ENCODE data around the gene CREG2.
A peak's percentile ranks its signal among the peaks of the same experiment; 100 is the strongest.
"Not testable (repeated sequence)": the region's sequence is repeated elsewhere in the genome, so short reads cannot be mapped to it uniquely, and the experiment has no call there.

Gene CREG2

DNA sequence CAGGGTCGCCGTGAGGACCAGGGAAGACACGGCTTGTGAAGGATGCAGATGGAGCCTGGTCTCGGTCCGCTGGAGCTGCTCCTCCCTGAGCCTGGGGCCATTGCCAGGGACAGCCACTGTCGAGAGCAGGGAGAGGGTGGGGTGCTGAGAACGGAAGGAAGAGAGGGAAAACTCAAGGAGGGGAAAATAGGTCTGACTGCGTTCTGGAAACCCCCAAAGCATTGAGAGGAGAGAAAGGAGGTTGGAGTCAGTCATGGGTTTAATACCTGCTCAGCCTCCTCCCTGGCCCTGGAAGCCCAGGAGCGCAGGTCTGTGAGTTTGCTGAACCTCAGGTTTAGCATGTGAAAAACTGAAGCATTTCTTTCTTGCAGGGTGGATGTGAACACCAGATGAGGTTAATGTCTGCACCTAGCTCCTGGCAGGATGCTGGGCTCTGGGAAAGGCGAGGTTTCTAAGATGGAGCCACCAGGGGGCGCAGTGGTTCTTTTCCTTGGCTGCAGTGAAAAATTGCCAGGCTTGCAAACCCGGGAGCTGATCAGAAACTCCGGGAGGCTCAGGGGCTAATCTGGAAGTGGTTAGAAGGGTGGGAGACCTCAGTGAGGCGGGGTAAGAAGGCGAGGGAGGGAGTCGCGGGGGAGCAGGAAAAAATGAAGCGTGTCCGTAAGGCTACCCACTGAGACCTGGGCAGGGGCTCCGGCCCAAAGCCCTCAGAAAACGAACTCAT, 45.2 kb downstream of the CREG2 start:
- peak; percentile 69 to 82 for DNase-seq (ENCODE audit: low read depth in 2 of 2)

GRCh38 chr2:101341421-101341820, 45.9 kb downstream of the CREG2 start:
- peak in 1 of 2 donors; percentile 36 for DNase-seq (ENCODE audit: low read depth in 2 of 2)

GRCh38 chr2:101340141-101340551, 47.2 kb downstream of the CREG2 start:
- no peak for DNase-seq (ENCODE audit: low read depth in 2 of 2)

DNA sequence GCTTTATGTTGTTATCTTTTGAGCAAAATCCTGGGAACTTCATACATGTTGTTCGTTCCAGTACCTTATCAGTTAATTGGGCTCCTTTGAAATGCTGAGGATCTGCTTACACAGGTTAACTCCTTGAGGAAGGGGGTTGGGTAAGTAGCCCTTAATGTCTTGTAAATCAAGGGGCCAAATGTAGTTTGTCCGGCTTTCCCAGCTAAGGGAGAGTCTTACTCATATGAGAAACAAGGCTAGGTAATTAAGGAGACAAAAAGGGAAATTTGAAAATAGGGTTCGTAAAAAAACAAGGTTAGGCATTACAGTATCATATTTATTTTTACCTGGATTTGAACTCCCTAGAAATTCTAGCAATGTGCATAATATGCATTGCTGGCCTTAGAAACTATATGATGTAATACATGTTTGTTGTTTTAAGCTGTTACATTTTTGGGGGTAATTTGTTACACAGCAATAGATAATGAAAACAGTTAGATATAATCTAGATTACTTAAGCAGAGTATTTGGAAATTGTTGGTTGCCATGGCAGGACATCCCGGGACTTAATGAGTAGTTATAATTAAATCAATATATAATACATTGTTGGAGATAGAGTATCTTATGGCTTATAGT, 47.9 kb downstream of the CREG2 start:
- DNase-seq (ENCODE audit: low read depth in 2 of 2): no peak

DNA sequence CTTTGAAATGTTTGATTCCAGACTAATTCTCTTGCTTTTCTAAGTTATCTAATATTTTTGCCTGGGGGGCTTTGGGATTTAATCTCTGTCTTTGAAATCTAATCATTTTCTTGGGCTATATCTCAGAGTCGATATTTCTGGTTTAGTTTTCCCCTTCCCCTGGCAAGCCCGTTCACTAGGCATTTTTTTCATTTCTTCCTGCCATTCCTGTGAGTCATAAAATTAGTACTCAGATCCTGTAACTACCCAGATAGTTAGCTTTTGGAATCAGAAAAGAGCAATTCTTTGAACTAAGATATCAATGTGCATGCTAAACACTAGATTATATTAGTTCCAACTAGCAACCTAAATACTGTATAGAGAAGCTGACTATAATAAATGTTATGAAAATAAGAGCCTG, 49.4 kb downstream of the CREG2 start:
- no peak for DNase-seq (ENCODE audit: low read depth in 2 of 2)

DNA sequence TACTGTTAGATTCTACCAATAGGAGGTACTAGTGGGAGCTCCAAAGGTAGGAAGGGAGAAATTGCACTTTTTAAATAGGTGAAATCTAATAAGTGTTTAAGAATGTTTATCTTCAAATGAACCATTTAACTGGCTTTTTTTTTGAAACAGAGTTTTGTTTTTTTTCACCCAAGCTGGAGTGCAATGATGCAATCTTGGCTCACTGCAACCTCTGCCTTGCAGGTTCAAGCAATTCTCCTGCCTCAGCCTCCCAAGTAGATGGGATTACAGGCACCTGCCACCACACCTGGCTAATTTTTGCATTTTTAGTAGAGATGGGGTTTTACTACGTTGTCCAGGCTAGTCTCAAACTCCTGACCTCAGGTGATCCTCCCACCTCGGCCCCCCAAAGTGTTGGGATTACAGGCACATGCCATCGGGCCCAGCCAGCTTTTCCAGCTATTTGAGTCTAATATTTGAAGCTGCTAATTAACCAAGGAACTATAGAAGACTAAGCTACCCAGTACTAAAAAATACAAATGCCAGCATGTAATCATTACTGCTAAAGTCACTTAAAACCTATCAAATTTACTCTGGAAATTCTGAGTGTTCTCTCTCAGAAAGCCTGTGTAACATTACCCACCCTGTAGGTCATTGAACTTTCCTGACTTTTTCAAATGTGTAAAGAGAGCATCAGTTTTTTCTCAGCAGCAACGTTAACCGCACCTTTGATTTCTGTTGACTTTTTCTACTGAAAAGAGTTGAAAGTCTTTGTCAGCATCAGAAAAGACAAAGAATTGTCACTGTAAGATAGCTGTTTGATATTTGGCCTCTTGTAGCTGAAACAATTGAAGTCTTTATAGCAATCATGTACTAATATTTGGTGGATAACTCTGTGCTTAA, 54.2 kb downstream of the CREG2 start:
- no peak for DNase-seq (ENCODE audit: low read depth in 2 of 2)

DNA sequence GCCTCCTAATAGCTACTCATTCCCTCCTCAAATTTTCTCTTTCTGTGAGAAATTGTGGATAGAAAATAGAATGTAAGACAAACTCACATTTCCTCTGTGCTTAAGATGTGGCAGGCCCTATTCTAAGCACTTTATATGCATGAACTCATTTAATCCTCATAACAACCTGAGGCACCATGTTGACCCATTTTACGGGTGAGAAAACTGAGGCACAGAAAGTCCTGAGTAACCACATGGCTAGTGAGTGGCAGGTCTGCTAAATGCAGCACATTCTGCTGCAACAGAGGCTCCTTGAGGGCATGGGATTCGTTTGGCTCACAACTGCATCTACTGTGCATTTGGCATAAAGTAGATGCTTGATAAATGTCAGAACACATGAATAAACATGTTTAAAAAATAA, 56.1 kb downstream of the CREG2 start:
- DNase-seq (ENCODE audit: low read depth in 2 of 2): no peak

DNA sequence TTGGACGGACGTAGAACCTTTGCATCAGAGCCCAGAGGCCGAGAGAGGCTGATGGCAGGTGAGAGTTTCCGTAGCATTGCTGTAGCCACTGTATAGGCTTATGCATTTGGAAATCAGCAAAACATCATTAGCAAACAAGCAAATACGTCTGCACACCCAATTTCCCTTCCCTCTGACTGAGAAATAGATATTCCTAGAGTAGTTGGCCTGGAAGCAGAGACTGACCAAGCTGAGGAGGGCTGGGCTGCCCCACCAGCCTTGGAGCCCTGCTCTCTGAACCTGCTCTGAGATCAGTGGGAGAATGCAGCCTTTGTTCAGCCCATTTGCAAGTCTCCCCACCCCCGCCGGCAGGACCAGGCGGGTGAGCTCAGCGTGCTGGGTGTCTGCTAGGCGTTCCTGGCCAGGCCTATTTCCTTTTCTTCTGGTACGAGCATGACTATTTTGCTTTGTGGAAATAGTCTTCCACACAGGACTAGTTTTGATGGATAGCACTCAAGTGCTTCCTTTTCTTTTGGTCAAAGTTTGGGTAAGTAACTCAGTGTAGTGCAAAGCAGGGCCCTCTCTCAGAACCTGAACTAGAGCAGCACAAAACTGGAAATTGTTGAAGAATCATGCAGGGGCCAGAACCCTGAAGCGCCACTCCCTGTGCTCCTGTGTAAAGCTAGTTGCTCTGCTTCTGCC, 56.9 kb downstream of the CREG2 start:
- peak in 1 of 2 donors; percentile 31 for DNase-seq (ENCODE audit: low read depth in 2 of 2)

- DNase-seq (ENCODE audit: low read depth in 2 of 2): no peak
Measured at GRCh38 chr2:101329026-101329425, 58.3 kb downstream of the CREG2 start.

DNA sequence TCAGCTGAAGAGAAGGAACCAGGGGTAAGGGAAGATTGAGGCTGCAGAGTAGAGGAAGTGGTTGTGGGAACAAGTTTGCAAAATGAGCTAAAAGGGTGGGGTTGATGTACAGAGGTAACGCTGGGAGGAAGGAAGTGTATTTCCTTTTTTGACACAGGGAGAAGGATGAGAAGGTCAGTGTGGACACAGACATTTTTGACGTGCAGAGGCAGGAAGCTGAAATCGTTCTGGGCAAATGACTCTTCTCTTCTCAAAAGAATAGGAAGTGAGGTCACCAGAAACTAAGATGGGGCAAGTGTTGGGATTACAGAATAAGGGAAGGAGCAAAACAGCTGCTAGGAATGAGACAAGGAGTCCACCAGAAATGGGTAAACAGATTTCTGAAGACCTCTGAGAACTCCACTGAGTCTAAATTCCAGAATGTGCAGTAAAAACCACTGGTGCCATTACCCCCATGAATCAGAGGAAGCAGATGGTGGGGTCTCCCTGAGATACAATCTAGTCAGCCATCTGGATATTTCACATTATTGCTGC, 58.8 kb downstream of the CREG2 start:
- DNase-seq (ENCODE audit: low read depth in 2 of 2): no peak

DNA sequence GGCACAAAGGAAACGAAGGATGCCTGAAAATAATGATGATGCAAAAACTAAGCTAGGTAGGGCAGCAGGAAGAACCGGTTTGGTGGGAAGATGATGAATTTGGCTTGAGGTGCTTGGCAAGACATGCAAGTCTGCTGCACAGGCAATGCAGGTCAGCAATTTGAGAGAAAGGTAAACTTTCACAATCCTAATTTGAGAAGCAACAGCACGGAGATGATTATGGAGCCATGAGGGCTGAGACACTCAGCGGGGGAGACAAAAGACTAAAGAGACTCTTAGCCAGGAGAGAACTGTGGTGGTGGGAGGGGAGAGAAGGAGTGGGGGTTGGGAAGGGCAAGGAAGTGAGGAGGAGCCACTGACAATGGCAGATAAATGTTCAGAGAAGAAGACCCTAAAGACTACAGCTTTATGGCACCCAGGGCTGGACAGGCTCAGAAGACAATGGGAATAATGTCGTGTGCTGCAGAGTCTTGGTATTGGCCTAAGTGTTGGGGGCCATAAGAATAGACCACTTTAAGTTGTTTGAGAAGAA, 59.4 kb downstream of the CREG2 start:
- no peak for DNase-seq (ENCODE audit: low read depth in 2 of 2)

GRCh38 chr2:101325425-101325824, 61.9 kb downstream of the CREG2 start:
- DNase-seq (ENCODE audit: low read depth in 2 of 2): no peak

DNA sequence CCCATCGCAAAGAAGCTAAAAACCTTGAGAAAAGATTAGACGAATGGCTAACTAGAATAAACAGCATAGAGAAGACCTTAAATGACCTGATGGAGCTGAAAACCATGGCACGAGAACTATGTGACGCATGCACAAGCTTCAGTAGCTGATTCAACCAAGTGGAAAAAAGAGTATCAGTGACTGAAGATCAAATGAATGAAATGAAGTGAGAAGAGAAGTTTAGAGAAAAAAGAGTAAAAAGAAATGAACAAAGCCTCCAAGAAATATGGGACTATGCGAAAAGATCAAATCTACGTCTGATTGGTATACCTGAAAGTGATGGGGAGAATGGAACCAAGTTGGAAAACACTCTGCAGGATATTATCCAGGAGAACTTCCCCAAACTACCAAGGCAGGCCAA, 70.7 kb downstream of the CREG2 start:
- DNase-seq (ENCODE audit: low read depth in 2 of 2): not testable (repeated sequence)

- DNase-seq (ENCODE audit: low read depth in 2 of 2): no peak
Measured at GRCh38 chr2:101311696-101312017, 75.6 kb downstream of the CREG2 start.

DNA sequence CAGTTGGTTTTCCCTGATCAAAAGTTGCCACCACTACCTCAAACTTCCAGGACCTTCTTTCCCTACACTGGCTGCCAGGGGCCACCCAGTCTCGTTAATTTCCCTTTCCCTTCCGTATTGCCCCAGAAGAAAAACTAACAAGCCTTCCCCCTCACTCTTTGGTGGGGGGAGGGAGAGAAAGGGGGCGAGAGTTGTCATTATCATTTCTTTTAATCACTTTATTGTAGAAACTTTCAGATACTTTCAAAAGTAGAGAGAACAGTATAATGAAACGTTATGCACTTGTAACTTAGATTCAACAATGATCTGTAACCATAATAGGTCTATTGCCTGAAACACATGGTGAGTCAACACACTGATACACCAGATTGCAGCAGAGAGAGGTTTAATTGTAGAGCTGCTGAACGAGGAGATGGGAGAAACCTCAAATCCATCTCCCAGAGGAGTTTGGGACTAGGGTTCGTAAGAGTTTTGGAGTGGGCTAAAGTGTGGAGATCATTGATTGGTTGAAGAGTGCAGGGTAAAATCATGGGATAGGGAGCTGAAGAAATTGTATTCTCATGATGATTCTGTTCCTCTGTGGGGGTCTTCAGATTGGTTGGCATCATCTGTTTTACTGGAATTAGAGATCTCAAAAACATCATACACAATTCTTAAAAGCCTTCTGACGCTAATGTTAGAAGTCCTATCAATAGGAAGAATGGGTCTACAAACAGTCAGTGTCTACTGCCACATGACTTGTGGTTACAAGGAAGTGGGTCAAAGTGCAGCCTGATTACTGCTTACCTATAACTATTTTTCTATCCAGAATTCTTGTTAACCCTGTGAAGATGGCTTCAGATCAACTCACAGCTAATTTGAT, 76.2 kb downstream of the CREG2 start:
- no peak for DNase-seq (ENCODE audit: low read depth in 2 of 2)

- no peak for DNase-seq (ENCODE audit: low read depth in 2 of 2)
Measured at GRCh38 chr2:101310090-101310833, 77.0 kb downstream of the CREG2 start.

GRCh38 chr2:101308432-101309210, 78.7 kb downstream of the CREG2 start, which contains the start of gene RNF149:
RNF149 (minus strand) TSS chr2:101308701; CDS start chr2:101308588, 113 bp downstream.
- DNase-seq (ENCODE audit: low read depth in 2 of 2): peak; percentile 82 to 88

DNA sequence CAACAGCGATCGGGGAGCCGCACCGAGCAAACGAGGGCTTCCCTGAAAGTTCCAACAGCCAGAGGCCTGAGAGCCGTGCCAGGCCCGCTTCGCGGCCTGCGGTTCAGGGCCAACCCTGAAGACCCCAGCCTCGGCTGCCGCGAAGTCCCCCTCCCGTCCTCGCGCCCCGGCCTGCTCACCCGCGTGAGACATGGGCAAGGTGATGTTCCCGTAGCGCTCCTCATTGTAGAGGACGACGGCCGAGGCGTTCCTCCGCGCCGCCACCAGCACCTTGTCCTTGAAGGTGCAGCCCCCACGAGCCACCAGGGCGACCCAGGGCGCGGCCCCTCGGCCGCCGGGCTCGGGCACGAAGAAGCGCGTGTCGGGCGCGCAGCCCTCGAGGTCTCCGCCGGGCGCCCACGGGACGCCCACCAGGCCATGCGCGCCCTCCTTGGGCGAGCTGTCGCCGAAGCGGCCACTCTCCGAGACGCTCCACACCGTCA, 79.3 kb downstream of the CREG2 start:
- no peak for DNase-seq (ENCODE audit: low read depth in 2 of 2)

- DNase-seq (ENCODE audit: low read depth in 2 of 2): no peak
Measured at GRCh38 chr2:101307503-101307902, 79.8 kb downstream of the CREG2 start.

All from stimulated activated CD4-positive, alpha-beta T cell treated with anti-CD3 and anti-CD28 coated beads, Interleukin-4, amount 100 ng/mL, for 48 hours (primary cell).